KMS-11 (cell line): ENCODE results near the gene PGA4.
"Not testable (repeated sequence)": the region's sequence is repeated elsewhere in the genome, so short reads cannot be mapped to it uniquely, and the experiment has no call there.

Experiments used
- H2AFZ ChIP-seq: fragments of 200-600 bp; sonication (generic); 2 replicates; pipeline ENCODE4 v1.6.1; 2016; ENCODE audit warnings: antibody characterized with exemption, mixed run types, low read depth
- H3K27ac ChIP-seq: fragments of 200-600 bp; sonication (generic); 2 replicates; pipeline ENCODE4 v1.6.1; 2016; ENCODE audit warnings: mild to moderate bottlenecking, mixed run types
- H3K27me3 ChIP-seq: fragments of 200-600 bp; sonication (generic); 2 replicates; pipeline ENCODE4 v1.6.1; 2017; ENCODE audit warnings: mild to moderate bottlenecking, low read depth, mixed run types, moderate library complexity; ENCODE audit not compliant: insufficient read depth
- H3K36me3 ChIP-seq: fragments of 200-600 bp; sonication (generic); 2 replicates; pipeline ENCODE4 v1.6.1; 2017; ENCODE audit warnings: mild to moderate bottlenecking, mixed run types; ENCODE audit not compliant: insufficient read depth
- H3K4me1 ChIP-seq: fragments of 200-600 bp; sonication (generic); 2 replicates; pipeline ENCODE4 v1.6.1; 2016; ENCODE audit warnings: mild to moderate bottlenecking, low read depth, mixed run types; ENCODE audit not compliant: poor library complexity, severe bottlenecking
- H3K4me2 ChIP-seq: fragments of 200-600 bp; sonication (generic); 2 replicates; pipeline ENCODE4 v1.7.0; 2016; ENCODE audit warnings: mild to moderate bottlenecking, mixed run types
- H3K4me3 ChIP-seq: fragments of 200-600 bp; sonication (generic); IDR thresholded peaks from 2 replicates; pipeline ENCODE4 v1.6.1; 2017; ENCODE audit warnings: low read depth, low read length, mixed read lengths; ENCODE audit not compliant: insufficient read depth
- H3K79me2 ChIP-seq: fragments of 200-600 bp; sonication (generic); 2 replicates; pipeline ENCODE4 v1.6.1; 2016; ENCODE audit warnings: low read depth, mixed run types; ENCODE audit not compliant: insufficient read depth
- H3K9ac ChIP-seq: fragments of 200-600 bp; sonication (generic); 2 replicates; pipeline ENCODE4 v1.6.1; 2016; ENCODE audit warnings: mild to moderate bottlenecking, mixed run types
- H4K20me1 ChIP-seq: fragments of 200-600 bp; sonication (generic); 2 replicates; pipeline ENCODE4 v1.6.1; 2016; ENCODE audit warnings: mild to moderate bottlenecking, mixed run types; ENCODE audit not compliant: insufficient read depth

Gene PGA4

DNA sequence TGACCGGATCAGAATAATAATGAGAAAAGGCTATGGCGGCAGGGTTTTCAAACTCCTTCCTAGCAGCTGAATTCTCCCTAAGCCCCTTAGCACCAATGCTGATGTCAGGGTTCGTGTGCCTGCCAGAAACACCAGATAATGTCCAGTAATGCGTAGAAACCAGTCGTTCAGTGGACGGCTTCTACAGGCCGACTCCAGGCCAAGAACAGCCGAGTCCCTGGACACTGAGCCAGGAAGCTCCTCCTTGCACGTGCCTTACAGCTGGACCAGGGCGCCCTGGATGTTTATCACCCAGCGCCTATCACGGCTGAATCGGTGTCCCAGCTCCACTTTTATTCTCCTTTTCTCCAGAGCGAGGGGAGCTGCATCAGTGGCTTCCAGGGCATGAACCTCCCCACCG, 9.9 kb upstream of the PGA4 start:
- not testable (repeated sequence) for H3K4me2 ChIP-seq, H3K27ac ChIP-seq, H3K4me3 ChIP-seq, H2AFZ ChIP-seq, H3K79me2 ChIP-seq, H3K27me3 ChIP-seq, H3K4me1 ChIP-seq, H3K36me3 ChIP-seq, H3K9ac ChIP-seq, H4K20me1 ChIP-seq

DNA sequence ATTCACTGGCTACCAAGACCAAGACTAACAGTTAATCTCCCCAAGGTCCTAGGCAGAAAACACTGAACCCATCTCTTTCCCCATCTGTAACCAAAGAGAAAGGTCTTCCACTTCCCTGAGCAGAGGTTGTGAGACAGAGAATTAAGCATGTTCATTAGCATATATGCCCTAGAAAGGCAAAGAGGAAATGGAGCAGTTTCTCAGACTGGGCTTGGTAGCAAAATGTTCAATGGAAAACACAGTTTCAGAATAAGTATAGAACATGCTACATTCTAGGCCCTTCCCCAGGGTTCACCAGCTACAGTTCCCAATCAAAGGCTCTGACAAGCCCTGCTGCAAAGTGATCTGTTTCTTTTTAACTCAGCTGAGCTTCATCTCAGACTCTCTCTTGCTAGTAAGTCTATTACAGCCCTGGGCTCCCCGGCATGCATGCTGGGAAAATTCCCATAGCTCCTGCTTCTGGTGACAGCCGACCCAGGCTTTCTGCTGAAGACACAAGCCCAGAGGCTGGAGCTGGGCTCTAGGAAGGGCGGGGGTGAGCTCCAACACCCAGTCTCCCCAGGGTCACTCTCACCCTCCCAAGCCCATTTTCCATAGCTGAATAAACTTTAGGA, 8.3 kb upstream of the PGA4 start:
- H3K79me2 ChIP-seq, H2AFZ ChIP-seq, H3K4me2 ChIP-seq, H3K36me3 ChIP-seq, H4K20me1 ChIP-seq, H3K27ac ChIP-seq, H3K9ac ChIP-seq, H3K4me3 ChIP-seq, H3K27me3 ChIP-seq, H3K4me1 ChIP-seq: not testable (repeated sequence)

DNA sequence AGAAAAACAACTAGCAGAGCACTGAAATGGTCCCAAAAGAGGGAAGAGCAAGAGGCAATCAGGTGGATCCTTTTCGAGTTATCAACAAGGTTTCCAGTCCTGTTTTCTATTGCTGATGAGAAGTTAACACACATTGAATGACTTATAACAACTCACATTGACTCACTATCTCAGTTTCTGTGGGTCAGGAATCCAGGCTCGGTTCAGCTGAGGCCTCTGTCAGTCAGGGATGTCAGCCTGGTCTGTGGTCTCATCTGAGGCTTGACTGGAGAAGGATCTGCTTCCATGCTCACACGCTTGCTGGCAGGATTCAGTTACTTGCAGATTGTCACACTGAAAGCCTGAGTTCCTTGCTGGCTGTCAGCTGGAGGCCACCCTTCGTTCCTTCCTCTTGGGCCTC, 3.8 kb upstream of the PGA4 start:
- not testable (repeated sequence) for H2AFZ ChIP-seq, H3K4me2 ChIP-seq, H3K4me3 ChIP-seq, H3K79me2 ChIP-seq, H3K27me3 ChIP-seq, H3K27ac ChIP-seq, H3K36me3 ChIP-seq, H3K4me1 ChIP-seq, H3K9ac ChIP-seq, H4K20me1 ChIP-seq

DNA sequence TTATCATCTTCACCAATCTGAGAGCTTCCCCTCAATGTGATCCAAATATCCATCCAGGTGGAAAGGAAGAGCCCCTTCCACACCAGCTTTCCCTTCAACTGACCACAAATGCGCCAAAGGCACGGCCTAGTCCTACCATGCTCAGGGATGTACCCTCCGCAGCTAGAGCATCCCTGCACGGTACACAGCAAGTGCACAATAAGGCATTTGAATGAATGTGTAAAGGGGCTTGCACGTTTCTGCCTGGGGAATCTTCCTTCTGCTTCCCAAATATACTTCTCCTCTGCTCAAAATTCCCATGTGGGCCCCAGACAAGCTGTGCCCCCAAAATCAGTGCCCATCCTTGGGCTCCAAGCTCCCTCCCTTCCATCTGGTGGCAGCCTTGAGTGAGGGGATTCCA, 3.1 kb upstream of the PGA4 start:
- H3K9ac ChIP-seq, H3K27ac ChIP-seq, H4K20me1 ChIP-seq, H3K4me2 ChIP-seq, H3K79me2 ChIP-seq, H3K36me3 ChIP-seq, H3K4me1 ChIP-seq, H3K27me3 ChIP-seq, H3K4me3 ChIP-seq, H2AFZ ChIP-seq: not testable (repeated sequence)

DNA sequence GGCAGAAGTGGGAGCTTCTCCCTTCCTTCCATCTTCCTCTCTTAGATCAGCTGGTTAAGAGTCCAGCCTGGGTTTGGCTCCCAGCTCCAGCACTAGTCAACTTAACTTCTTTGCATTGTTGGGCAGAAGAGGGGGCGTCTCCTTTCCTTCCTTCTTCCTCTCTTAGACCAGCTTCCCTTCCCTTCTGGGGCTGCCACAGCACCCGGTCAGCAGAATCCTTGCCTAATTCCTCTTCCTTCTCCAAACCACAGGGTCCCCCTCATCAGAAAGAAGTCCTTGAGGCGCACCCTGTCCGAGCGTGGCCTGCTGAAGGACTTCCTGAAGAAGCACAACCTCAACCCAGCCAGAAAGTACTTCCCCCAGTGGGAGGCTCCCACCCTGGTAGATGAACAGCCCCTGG, 545 bp downstream of the PGA4 start:
- H3K4me1 ChIP-seq, H4K20me1 ChIP-seq: not testable (repeated sequence)

DNA sequence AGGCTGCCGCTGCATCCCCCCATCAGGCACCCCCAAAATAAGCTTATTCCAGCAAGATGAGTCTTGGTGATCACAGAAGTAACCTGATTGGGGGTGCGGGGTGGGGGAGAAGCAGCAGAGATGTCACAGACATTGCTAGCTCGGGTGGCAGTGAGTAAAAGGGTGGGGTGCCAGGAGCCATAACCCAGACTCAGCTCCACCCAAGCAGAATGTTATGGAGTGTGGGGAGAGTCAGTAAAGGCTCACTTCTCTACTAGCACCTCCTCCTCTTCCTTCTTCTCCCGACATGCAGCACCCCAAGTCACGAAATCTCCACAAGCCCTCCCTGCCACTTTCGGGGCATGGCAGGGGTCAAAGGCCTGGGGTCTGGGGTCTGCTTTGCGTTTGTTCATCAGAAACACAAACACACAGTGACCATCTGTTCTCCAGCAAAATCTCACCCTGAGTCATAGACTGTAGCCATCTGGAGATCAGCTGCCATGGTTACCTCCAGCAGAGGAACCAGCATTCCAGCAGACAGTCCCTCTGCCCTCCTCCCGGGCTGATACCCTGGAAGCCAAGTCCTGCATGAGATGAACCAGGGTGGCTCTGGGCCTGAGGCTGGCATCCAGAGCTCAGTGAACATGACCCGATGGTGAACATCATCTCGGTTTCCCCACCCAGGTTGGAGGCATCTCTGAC, 4.5 kb downstream of the PGA4 start:
- H3K27me3 ChIP-seq, H3K4me3 ChIP-seq, H2AFZ ChIP-seq, H3K79me2 ChIP-seq, H3K4me1 ChIP-seq, H3K4me2 ChIP-seq, H3K27ac ChIP-seq, H3K9ac ChIP-seq, H3K36me3 ChIP-seq, H4K20me1 ChIP-seq: not testable (repeated sequence)

More for the DNA sequence above, 545 bp downstream of the PGA4 start:
- H3K9ac ChIP-seq, H2AFZ ChIP-seq, H3K36me3 ChIP-seq, H3K27ac ChIP-seq, H3K4me3 ChIP-seq, H3K27me3 ChIP-seq, H3K4me2 ChIP-seq, H3K79me2 ChIP-seq: not testable (repeated sequence)

DNA sequence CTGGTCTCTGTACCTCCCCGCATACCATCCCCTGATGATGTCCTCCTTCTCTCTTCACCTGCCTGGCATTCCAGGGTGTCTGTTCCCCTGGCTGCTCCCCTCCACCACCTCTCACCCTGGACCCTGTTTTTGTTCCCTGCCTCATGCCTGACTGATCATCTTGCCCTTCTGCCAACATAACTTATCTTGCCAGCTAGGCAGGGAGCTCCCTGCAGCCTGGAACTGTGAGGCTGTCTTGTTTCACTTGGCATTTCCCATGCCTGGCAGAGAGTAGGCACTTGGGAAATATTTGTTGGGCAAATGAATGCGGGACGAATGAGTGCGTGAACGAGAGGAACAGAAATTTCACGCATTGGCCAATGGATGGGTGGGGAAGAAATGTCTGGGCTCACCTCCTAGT, 7.3 kb downstream of the PGA4 start:
- not testable (repeated sequence) for H3K4me2 ChIP-seq, H3K27me3 ChIP-seq, H4K20me1 ChIP-seq, H3K9ac ChIP-seq, H3K79me2 ChIP-seq, H2AFZ ChIP-seq, H3K36me3 ChIP-seq, H3K4me3 ChIP-seq, H3K27ac ChIP-seq, H3K4me1 ChIP-seq

DNA sequence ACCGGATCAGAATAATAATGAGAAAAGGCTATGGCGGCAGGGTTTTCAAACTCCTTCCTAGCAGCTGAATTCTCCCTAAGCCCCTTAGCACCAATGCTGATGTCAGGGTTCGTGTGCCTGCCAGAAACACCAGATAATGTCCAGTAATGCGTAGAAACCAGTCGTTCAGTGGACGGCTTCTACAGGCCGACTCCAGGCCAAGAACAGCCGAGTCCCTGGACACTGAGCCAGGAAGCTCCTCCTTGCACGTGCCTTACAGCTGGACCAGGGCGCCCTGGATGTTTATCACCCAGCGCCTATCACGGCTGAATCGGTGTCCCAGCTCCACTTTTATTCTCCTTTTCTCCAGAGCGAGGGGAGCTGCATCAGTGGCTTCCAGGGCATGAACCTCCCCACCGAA, 8.9 kb downstream of the PGA4 start:
- H3K27me3 ChIP-seq, H3K27ac ChIP-seq, H3K4me1 ChIP-seq, H3K4me3 ChIP-seq, H2AFZ ChIP-seq, H3K4me2 ChIP-seq, H4K20me1 ChIP-seq, H3K36me3 ChIP-seq, H3K79me2 ChIP-seq, H3K9ac ChIP-seq: not testable (repeated sequence)

DNA sequence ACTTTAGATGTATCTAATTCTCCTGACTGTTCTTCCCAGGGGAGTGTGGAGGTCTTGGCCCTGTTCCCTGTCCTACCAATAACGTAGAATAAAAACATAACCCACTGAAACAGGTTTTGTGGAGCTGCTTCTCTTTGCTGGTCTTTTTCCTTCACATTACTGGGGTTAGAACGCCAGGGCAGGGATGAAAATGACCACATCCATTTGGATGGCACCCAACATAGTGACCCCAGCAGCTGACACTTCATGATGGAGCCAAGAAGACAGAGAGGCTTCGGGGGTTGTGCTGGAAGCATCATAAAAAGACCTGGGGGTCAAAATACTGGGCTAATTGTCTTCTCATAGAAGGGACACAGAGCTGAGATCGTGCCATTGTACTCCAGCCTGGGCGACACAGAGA, 9.4 kb downstream of the PGA4 start:
- H3K79me2 ChIP-seq, H3K36me3 ChIP-seq, H4K20me1 ChIP-seq, H3K9ac ChIP-seq, H3K27ac ChIP-seq, H3K4me3 ChIP-seq, H3K27me3 ChIP-seq, H3K4me2 ChIP-seq, H2AFZ ChIP-seq, H3K4me1 ChIP-seq: not testable (repeated sequence)

DNA sequence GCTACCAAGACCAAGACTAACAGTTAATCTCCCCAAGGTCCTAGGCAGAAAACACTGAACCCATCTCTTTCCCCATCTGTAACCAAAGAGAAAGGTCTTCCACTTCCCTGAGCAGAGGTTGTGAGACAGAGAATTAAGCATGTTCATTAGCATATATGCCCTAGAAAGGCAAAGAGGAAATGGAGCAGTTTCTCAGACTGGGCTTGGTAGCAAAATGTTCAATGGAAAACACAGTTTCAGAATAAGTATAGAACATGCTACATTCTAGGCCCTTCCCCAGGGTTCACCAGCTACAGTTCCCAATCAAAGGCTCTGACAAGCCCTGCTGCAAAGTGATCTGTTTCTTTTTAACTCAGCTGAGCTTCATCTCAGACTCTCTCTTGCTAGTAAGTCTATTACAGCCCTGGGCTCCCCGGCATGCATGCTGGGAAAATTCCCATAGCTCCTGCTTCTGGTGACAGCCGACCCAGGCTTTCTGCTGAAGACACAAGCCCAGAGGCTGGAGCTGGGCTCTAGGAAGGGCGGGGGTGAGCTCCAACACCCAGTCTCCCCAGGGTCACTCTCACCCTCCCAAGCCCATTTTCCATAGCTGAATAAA, 10.5 kb downstream of the PGA4 start:
- not testable (repeated sequence) for H3K27ac ChIP-seq, H3K4me3 ChIP-seq, H3K9ac ChIP-seq, H3K79me2 ChIP-seq, H3K36me3 ChIP-seq, H3K27me3 ChIP-seq, H4K20me1 ChIP-seq, H2AFZ ChIP-seq, H3K4me1 ChIP-seq, H3K4me2 ChIP-seq
